Endothelial cell of umbilical vein (primary cell): Measurements from ENCODE around the gene DNAJC17. TPM values are rescaled to one million over a fixed set of nuclear protein-coding genes. Genes with fewer than 3 reads are reported as not detected.

ENCODE experiments used
- BruUV-seq: library from RNA; stranded (reverse); fragments of 400-500 nt; replicated peaks from 2 replicates; lab custom pipeline; 2021; lab: Mats Ljungman, UMichigan
- CTCF ChIA-PET: fragments of 300-600, 350-600 bp; sonication (Branson Sonifier 250); formaldehyde crosslinking; loops from one replicate; lab custom pipeline; 2021; ENCODE audit warnings: antibody characterized with exemption, inconsistent platforms; lab: Charles Lee
- POLR2A ChIA-PET: fragments of 300-600, 350-600 bp; sonication (Branson Sonifier 250); formaldehyde crosslinking; loops from one replicate; lab custom pipeline; 2021; ENCODE audit warnings: antibody characterized with exemption, inconsistent platforms; lab: Charles Lee
- DNase-seq: peaks from one replicate; pipeline ENCODE4 v3.0.0-alpha.2; 2011; ENCODE audit warnings: low read depth, low spot score
- FAIRE-seq: peaks from 2 replicates; lab custom pipeline; 2011; peaks lifted over from hg19 to GRCh38; lab: Jason Lieb, UNC
- H2AFZ ChIP-seq: 2 replicates; pipeline ENCODE4 v1.6.0; 2012; ENCODE audit warnings: low read depth, low read length, control low read depth, inconsistent platforms
- H3K27ac ChIP-seq: 2 replicates; pipeline ENCODE4 v1.5.1; 2011; ENCODE audit warnings: low read depth, mild to moderate bottlenecking, control low read depth, low read length, moderate library complexity; ENCODE audit not compliant: insufficient read depth
- H3K27me3 ChIP-seq, 2 experiments: 2 replicates each; pipeline versions ENCODE4 v1.6.0 to v1.6.1; 2011; ENCODE audit warnings: low read length in 2 of 2, mixed read lengths in 1 of 2; ENCODE audit not compliant: control insufficient read depth in 2 of 2, insufficient read depth in 2 of 2
- H3K36me3 ChIP-seq, 2 experiments: 2 replicates in 1 of 2; 3 replicates in 1 of 2; pipeline ENCODE4 v1.5.1; 2011; ENCODE audit warnings: low read length in 2 of 2, mild to moderate bottlenecking in 1 of 2, moderate library complexity in 1 of 2; ENCODE audit not compliant: control insufficient read depth in 2 of 2, insufficient read depth in 2 of 2; ENCODE audit errors: extremely low read depth in 1 of 2
- H3K4me1 ChIP-seq: 3 replicates; pipeline ENCODE4 v1.5.1; 2011; ENCODE audit warnings: mild to moderate bottlenecking, low read length; ENCODE audit not compliant: control insufficient read depth, insufficient read depth; ENCODE audit errors: extremely low read depth
- H3K4me2 ChIP-seq: 2 replicates; pipeline ENCODE4 v1.6.1; 2011; ENCODE audit warnings: low read length, control low read depth, mixed read lengths; ENCODE audit not compliant: insufficient read depth
- H3K4me3 ChIP-seq, 3 experiments: fragments of 200-600 bp in 1 of 3; sonication (generic), shearing (Covaris generic) in 1 of 3; replicated peaks in 1 of 3; 2 replicates each; pipeline ENCODE4 v1.5.1; 2011 to 2016; ENCODE audit warnings: control low read depth in 3 of 3, low read length in 3 of 3, mild to moderate bottlenecking in 2 of 3, inconsistent platforms in 1 of 3, low read depth in 1 of 3, moderate library complexity in 1 of 3; ENCODE audit not compliant: insufficient read depth in 1 of 3
- H3K79me2 ChIP-seq: 2 replicates; pipeline ENCODE4 v1.6.0; 2012; ENCODE audit warnings: low read length, inconsistent platforms; ENCODE audit not compliant: control insufficient read depth, insufficient read depth
- H3K9ac ChIP-seq: replicated peaks from 2 replicates; pipeline ENCODE3; 2011; ENCODE audit warnings: low read length, control low read depth; ENCODE audit not compliant: insufficient read depth; ENCODE audit errors: extremely low read depth
- H3K9me1 ChIP-seq: replicated peaks from 3 replicates; pipeline ENCODE4 v1.6.0; 2011; ENCODE audit warnings: mild to moderate bottlenecking, low read length; ENCODE audit not compliant: control insufficient read depth, insufficient read depth; ENCODE audit errors: extremely low read depth
- H3K9me3 ChIP-seq: replicated peaks from 2 replicates; pipeline ENCODE4 v1.5.1; 2012; ENCODE audit warnings: low read length, inconsistent platforms; ENCODE audit not compliant: control insufficient read depth, insufficient read depth
- H4K20me1 ChIP-seq: replicated peaks from 2 replicates; pipeline ENCODE3; 2011; ENCODE audit warnings: mild to moderate bottlenecking, low read length; ENCODE audit not compliant: control insufficient read depth, insufficient read depth; ENCODE audit errors: extremely low read depth
- EZH2 ChIP-seq: IDR thresholded peaks from 2 replicates; pipeline ENCODE4 v1.6.1; 2012; ENCODE audit warnings: borderline replicate concordance, low read depth, mild to moderate bottlenecking, moderate library complexity, low read length, inconsistent platforms; ENCODE audit not compliant: severe bottlenecking
- FOS ChIP-seq: IDR thresholded peaks from 2 replicates; pipeline ENCODE4 v1.6.1; 2011; ENCODE audit warnings: mild to moderate bottlenecking, low read length, moderate library complexity, borderline replicate concordance; ENCODE audit not compliant: insufficient read depth
- GATA2 ChIP-seq: IDR thresholded peaks from 2 replicates; pipeline ENCODE4 v1.7.0; 2011; ENCODE audit warnings: low read depth, mild to moderate bottlenecking, moderate library complexity, mixed read lengths, low read length; ENCODE audit not compliant: insufficient read length, insufficient read depth
- JUN ChIP-seq: IDR thresholded peaks from 2 replicates; pipeline ENCODE4 v1.6.1; 2011; ENCODE audit warnings: borderline replicate concordance, low read depth; ENCODE audit not compliant: insufficient read length, insufficient read depth
- MYC ChIP-seq: IDR thresholded peaks from one replicate; pipeline ENCODE4 v1.6.1; 2011; ENCODE audit warnings: mild to moderate bottlenecking, low read depth, low read length
- POLR2A ChIP-seq: IDR thresholded peaks from 2 replicates; pipeline ENCODE4 v1.6.1; 2012; ENCODE audit warnings: low read depth, mild to moderate bottlenecking, control low read depth, low read length
- POLR2AphosphoS5 ChIP-seq: IDR thresholded peaks from 2 replicates; pipeline ENCODE4 v1.6.1; 2012; ENCODE audit warnings: low read depth, mild to moderate bottlenecking, control low read depth, low read length, moderate library complexity; ENCODE audit not compliant: insufficient read depth
- dilution Hi-C: fragments of 300-500 bp; cut with MboI; formaldehyde crosslinking; loops from one replicate; pipeline ENCODE4 v1.15.0; 2019; ENCODE audit warnings: low sequenced_read_pairs; ENCODE audit not compliant: extremely low pct_ligation_motif_present
- intact Hi-C: fragments of 100-400 bp; cut with micrococcal nuclease; formaldehyde crosslinking; loops from one replicate; pipeline ENCODE4 v1.10.0; 2022
- polyA plus RNA-seq, 4 experiments: library from polyadenylated mRNA; depleted of rRNA in 3 of 4; stranded (reverse) in 3 of 4; unstranded in 1 of 4; fragments of >200 nt; gene quantifications; 2 replicates each; pipeline versions ENCODE4 v1.2.1 to v1.2.3, GENCODE V29; 2011 to 2012; ENCODE audit warnings: missing spikeins in 1 of 4
- total RNA-seq: library from RNA; stranded (reverse); gene quantifications from 2 replicates; pipeline ENCODE4 v1.2.3, GENCODE V29; 2021
- TF ChIP-seq, protein P1 (sequence below): IDR thresholded peaks from 2 replicates; pipeline ENCODE4 v1.6.1; 2011; ENCODE audit not compliant: insufficient read depth, insufficient read length
- TF ChIP-seq, protein P2 (sequence below), 2 donors: IDR thresholded peaks; 1 replicate in 1 of 2; 2 replicates in 1 of 2; pipeline ENCODE4 v1.5.1; 2011; ENCODE audit warnings: low read length in 2 of 2, mild to moderate bottlenecking in 2 of 2, moderate library complexity in 2 of 2, control low read depth in 1 of 2, inconsistent platforms in 1 of 2, low read depth in 1 of 2; ENCODE audit not compliant: insufficient read depth in 1 of 2; ENCODE audit errors: extremely low read depth in 1 of 2

The DNAJC17 gene
- total and polyA plus RNA-seq, 2 donors (not counting 3 experiments of a cell fraction or from before 2014, with no cell fraction given): 30.7 to 46.4 TPM

DNA sequence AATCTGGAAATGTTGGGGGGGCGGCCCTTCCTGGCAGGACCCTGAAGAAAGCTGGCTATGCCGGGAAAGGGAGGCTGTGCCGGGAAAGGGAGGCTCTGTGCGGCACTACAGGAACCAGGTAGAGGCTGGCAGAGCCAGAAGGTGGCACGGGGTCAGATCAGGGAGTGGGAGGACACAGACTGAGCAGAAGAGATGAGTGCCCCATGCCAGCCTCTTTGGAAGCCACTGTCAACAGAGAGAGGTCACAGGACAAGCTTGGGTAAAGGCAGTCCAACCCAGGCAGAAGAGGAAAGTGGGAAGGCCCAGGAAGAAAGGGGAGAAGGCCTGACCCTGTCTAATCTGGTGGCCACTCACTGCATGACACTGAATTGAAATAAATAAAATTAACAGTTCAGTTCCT is 36.0 kb downstream of the DNAJC17 start:
- Histone ChIP-seq H3K9me1 (no peaks in the 10 kb centered on the region), H2AFZ (no peak overlapping the region), H3K27ac (no peak overlapping the region), H4K20me1 (no peaks in the 10 kb centered on the region), H3K4me3 (no peak overlapping the region), H3K9me3 (no peaks in the 10 kb centered on the region), H3K79me2 (no peaks in the 10 kb centered on the region), H3K4me2 (no peak overlapping the region), H3K36me3 (peaks cover 0 to 25% of the 10 kb centered on the region in 2 experiments), H3K27me3 (no peaks in the 10 kb centered on the region), H3K4me1 (peaks cover 26% of the 10 kb centered on the region), H3K9ac (no peak overlapping the region)
- no peak for FAIRE-seq
- DNase-seq: no peak
- dilution Hi-C loops: no loop called here
- no peak for TF ChIP-seq MYC
- no peak for TF ChIP-seq GATA2
- no peak for TF ChIP-seq FOS
- intact Hi-C loops: no loop called here
- CTCF ChIA-PET: interaction anchor here (1.3 to 2.7 kb wide), 5 partner anchors 11 to 87 kb away, joined by 4 to 22 read pairs (median 7); no protein-coding TSS in a partner anchor
- BruUV-seq: no TSS peak
- POLR2A ChIA-PET: no interaction called here

DNA sequence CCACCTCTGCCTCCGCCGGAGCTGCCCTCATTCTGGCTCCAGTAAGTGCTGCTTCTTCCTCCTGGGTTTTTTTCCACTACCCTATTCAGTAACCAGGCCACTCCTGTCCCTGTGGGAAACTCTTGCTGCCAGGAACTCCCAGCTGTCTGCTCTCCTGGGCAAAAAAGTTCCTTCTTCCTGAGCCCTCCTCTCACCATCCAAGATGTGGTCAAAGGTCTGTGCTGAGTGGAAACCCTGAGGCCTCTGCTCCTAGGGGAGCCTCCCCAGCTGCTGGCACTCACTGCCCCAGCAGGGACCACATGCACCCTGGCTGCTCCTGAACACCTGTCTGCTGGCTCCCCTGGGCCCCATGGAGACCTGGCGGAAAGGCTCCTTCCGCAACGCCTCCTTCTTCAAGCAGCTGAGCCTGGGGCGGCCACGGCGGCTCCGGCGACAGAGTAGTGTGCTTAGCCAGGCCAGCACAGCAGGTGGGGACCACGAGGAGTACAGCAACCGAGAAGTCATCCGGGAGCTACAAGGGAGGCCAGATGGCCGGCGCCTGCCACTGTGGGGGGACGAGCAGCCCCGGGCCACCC is 37.0 kb downstream of the DNAJC17 start:
- no TSS peak for BruUV-seq
- Histone ChIP-seq H3K79me2 (no peaks in the 10 kb centered on the region), H3K27ac (peak overlapping the region; percentile 46), H3K9me1 (no peaks in the 10 kb centered on the region), H3K4me1 (peaks cover 26% of the 10 kb centered on the region), H3K9me3 (no peaks in the 10 kb centered on the region), H3K36me3 (peaks cover 0 to 17% of the 10 kb centered on the region in 2 experiments), H3K4me3 (no peak overlapping the region), H3K9ac (no peak overlapping the region), H3K4me2 (no peak overlapping the region), H2AFZ (no peak overlapping the region), H4K20me1 (no peaks in the 10 kb centered on the region), H3K27me3 (no peaks in the 10 kb centered on the region)
- intact Hi-C loops: no loop called here
- FAIRE-seq (peak; percentile 40), DNase-seq (no peak)
- ChIA-PET POLR2A (no interaction called here), CTCF (interaction anchor here (0.9 to 2.7 kb wide), 7 partner anchors 12 to 124 kb away, joined by 3 to 22 read pairs (median 8); partner anchors contain the start of genes DNAJC17, VPS18 and ZFYVE19)
- TF ChIP-seq POLR2AphosphoS5: no peak
- TF ChIP-seq, protein P1, sequence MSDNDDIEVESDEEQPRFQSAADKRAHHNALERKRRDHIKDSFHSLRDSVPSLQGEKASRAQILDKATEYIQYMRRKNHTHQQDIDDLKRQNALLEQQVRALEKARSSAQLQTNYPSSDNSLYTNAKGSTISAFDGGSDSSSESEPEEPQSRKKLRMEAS: no peak
- no peak for TF ChIP-seq GATA2
- TF ChIP-seq JUN: no peak
- no peak for TF ChIP-seq POLR2A
- TF ChIP-seq EZH2: no peak
- TF ChIP-seq MYC: no peak
- TF ChIP-seq, protein P2, sequence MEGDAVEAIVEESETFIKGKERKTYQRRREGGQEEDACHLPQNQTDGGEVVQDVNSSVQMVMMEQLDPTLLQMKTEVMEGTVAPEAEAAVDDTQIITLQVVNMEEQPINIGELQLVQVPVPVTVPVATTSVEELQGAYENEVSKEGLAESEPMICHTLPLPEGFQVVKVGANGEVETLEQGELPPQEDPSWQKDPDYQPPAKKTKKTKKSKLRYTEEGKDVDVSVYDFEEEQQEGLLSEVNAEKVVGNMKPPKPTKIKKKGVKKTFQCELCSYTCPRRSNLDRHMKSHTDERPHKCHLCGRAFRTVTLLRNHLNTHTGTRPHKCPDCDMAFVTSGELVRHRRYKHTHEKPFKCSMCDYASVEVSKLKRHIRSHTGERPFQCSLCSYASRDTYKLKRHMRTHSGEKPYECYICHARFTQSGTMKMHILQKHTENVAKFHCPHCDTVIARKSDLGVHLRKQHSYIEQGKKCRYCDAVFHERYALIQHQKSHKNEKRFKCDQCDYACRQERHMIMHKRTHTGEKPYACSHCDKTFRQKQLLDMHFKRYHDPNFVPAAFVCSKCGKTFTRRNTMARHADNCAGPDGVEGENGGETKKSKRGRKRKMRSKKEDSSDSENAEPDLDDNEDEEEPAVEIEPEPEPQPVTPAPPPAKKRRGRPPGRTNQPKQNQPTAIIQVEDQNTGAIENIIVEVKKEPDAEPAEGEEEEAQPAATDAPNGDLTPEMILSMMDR (IDR thresholded peaks at IDR 0.05; ENCODE audit: extremely low read depth in 1 of 2, insufficient read depth in 1 of 2, low read depth in 1 of 2, low read length in 2 of 2): no peak
- no peak for TF ChIP-seq FOS
- dilution Hi-C loops: no loop called here
